ENCODE measurements around the gene CRNKL1. TPM values are rescaled to one million over a fixed set of nuclear protein-coding genes. Genes with fewer than 3 reads are reported as not detected.

CRNKL1 gene
- 19.3 and 34.7 TPM in 2 replicates for total RNA-seq (2014; rRNA removed; shearing (Covaris generic))

GRCh38 chr20:20052074-20052970 lies at the start of gene CRNKL1, which contains the start of gene CFAP61:
TSS of gene CRNKL1 (minus strand) at chr20:20052466. CDS start at chr20:20052342, 124 bp downstream.
TSS of gene CFAP61 (plus strand) at chr20:20052532. CDS start at chr20:20056654, 4,122 bp downstream.
- peak; percentile 96 for DNase-seq (ENCODE audit: low spot score)
- in situ Hi-C loops (cut with HindIII; ENCODE audit: low sequenced_read_pairs), result no loop called here

- in situ Hi-C loops (cut with HindIII; ENCODE audit: low sequenced_read_pairs), result no loop called here
- DNase-seq (ENCODE audit: low spot score), result no peak
These were observed 48.6 kb upstream of the CRNKL1 start for GRCh38 chr20:20100881-20101280.

GRCh38 chr20:20096421-20096820 lies 44.2 kb upstream of the CRNKL1 start:
- in situ Hi-C loops (cut with HindIII; ENCODE audit: low sequenced_read_pairs), result no loop called here
- peak; percentile 98 for DNase-seq (ENCODE audit: low spot score)

GRCh38 chr20:20095114-20095872 lies 43.0 kb upstream of the CRNKL1 start:
- in situ Hi-C loops (cut with HindIII; ENCODE audit: low sequenced_read_pairs), result no loop called here
- DNase-seq (ENCODE audit: low spot score), result peak; percentile 64

- in situ Hi-C loops (cut with HindIII; ENCODE audit: low sequenced_read_pairs), result no loop called here
- DNase-seq (ENCODE audit: low spot score), result no peak
These were observed 42.1 kb upstream of the CRNKL1 start for GRCh38 chr20:20094410-20094809.

- DNase-seq (ENCODE audit: low spot score), result no peak
- in situ Hi-C loops (cut with HindIII; ENCODE audit: low sequenced_read_pairs), result no loop called here
These were observed 40.6 kb upstream of the CRNKL1 start for GRCh38 chr20:20092827-20093226.

- in situ Hi-C loops (cut with HindIII; ENCODE audit: low sequenced_read_pairs), result no loop called here
- DNase-seq (ENCODE audit: low spot score), result no peak
These were observed 37.7 kb upstream of the CRNKL1 start for GRCh38 chr20:20089939-20090338.

GRCh38 chr20:20089018-20089417 lies 36.8 kb upstream of the CRNKL1 start:
- no peak for DNase-seq (ENCODE audit: low spot score)
- in situ Hi-C loops (cut with HindIII; ENCODE audit: low sequenced_read_pairs), result no loop called here

- peak; percentile 80 for DNase-seq (ENCODE audit: low spot score)
- in situ Hi-C loops (cut with HindIII; ENCODE audit: low sequenced_read_pairs), result no loop called here
These were observed 33.5 kb upstream of the CRNKL1 start for GRCh38 chr20:20085812-20086211.

GRCh38 chr20:20085071-20085470 lies 32.8 kb upstream of the CRNKL1 start:
- in situ Hi-C loops (cut with HindIII; ENCODE audit: low sequenced_read_pairs), result no loop called here
- peak; percentile 58 for DNase-seq (ENCODE audit: low spot score)

- in situ Hi-C loops (cut with HindIII; ENCODE audit: low sequenced_read_pairs), result no loop called here
These were observed 32.1 kb upstream of the CRNKL1 start for GRCh38 chr20:20084296-20084752.

GRCh38 chr20:20083807-20084206 lies 31.5 kb upstream of the CRNKL1 start:
- peak; percentile 81 for DNase-seq (ENCODE audit: low spot score)
- in situ Hi-C loops (cut with HindIII; ENCODE audit: low sequenced_read_pairs), result no loop called here

More at GRCh38 chr20:20084296-20084752, 32.1 kb upstream of the CRNKL1 start:
- DNase-seq (ENCODE audit: low spot score), result peak; percentile 41

GRCh38 chr20:20079102-20079784 lies 27.0 kb upstream of the CRNKL1 start:
- in situ Hi-C loops (cut with HindIII; ENCODE audit: low sequenced_read_pairs), result no loop called here

GRCh38 chr20:20078041-20078440 lies 25.8 kb upstream of the CRNKL1 start:
- in situ Hi-C loops (cut with HindIII; ENCODE audit: low sequenced_read_pairs), result no loop called here
- no peak for DNase-seq (ENCODE audit: low spot score)

More at GRCh38 chr20:20079102-20079784, 27.0 kb upstream of the CRNKL1 start:
- no peak for DNase-seq (ENCODE audit: low spot score)

- in situ Hi-C loops (cut with HindIII; ENCODE audit: low sequenced_read_pairs), result no loop called here
- no peak for DNase-seq (ENCODE audit: low spot score)
These were observed 24.2 kb upstream of the CRNKL1 start for GRCh38 chr20:20076297-20077065.

GRCh38 chr20:20075032-20075431 lies 22.8 kb upstream of the CRNKL1 start:
- in situ Hi-C loops (cut with HindIII; ENCODE audit: low sequenced_read_pairs), result no loop called here

GRCh38 chr20:20073801-20074371 lies 21.6 kb upstream of the CRNKL1 start:
- in situ Hi-C loops (cut with HindIII; ENCODE audit: low sequenced_read_pairs), result no loop called here

More at GRCh38 chr20:20075032-20075431, 22.8 kb upstream of the CRNKL1 start:
- no peak for DNase-seq (ENCODE audit: low spot score)

More at GRCh38 chr20:20073801-20074371, 21.6 kb upstream of the CRNKL1 start:
- peak; percentile 75 for DNase-seq (ENCODE audit: low spot score)

Measured in G401 (cell line).